ENCODE data around the gene RIPK4. TPM values are rescaled to one million over a fixed set of nuclear protein-coding genes. Genes with fewer than 3 reads are reported as not detected.
A peak's percentile ranks its signal among the peaks of the same experiment; 100 is the strongest.

RIPK4 gene
- total RNA-seq, 3 donors from 2014 or later: 5.1 to 14.8 (median 10.2) TPM

DNA sequence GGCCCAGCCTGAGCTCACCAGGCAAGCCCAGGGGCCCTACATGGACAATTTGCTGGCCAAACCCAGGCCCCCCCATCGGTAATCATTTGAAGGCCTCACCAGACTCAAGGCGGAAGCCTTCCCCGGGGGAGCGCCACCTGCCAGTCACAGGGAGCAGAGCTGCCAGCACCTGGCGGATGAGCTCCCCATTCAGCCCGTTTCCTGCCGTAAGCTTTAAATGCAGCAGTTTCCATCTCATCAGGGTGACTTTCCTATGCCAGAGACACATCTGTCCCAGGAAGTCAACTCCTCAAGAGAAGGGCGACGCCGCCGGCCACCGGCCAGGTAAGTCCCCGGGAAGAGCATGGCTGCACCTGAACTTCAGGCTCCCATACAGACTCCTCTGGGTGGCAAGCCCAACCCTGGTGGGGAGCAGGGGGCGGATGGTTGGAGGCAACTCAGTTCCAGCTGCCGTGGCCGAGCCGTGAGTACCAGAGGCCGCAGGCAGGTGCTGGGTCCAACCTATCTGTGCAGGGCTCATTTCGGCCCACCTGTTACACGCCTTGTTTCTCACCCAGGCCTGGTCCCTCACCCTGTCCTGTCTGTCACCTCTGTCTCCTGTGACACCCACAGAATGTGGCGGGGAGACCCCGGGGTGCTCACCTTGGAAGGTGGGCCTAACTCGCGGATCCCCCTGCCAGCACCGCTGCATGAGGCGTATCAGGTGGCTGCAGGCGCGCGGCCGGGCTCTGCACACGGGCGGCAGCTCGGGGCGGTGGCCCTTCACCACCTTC lies 20.7 kb downstream of the RIPK4 start:
- Histone ChIP-seq H3K9me3 (no peaks in the 10 kb centered on the region), H3K4me3 (no peak overlapping the region), H3K4me1 (ENCODE audit: low read depth) (no peaks in the 10 kb centered on the region), H3K36me3 (ENCODE audit: low read depth) (no peaks in the 10 kb centered on the region)
- DNase-seq (peak in 1 of 3 donors; percentile 26), ATAC-seq (no peak)
- TF ChIP-seq, protein P1, sequence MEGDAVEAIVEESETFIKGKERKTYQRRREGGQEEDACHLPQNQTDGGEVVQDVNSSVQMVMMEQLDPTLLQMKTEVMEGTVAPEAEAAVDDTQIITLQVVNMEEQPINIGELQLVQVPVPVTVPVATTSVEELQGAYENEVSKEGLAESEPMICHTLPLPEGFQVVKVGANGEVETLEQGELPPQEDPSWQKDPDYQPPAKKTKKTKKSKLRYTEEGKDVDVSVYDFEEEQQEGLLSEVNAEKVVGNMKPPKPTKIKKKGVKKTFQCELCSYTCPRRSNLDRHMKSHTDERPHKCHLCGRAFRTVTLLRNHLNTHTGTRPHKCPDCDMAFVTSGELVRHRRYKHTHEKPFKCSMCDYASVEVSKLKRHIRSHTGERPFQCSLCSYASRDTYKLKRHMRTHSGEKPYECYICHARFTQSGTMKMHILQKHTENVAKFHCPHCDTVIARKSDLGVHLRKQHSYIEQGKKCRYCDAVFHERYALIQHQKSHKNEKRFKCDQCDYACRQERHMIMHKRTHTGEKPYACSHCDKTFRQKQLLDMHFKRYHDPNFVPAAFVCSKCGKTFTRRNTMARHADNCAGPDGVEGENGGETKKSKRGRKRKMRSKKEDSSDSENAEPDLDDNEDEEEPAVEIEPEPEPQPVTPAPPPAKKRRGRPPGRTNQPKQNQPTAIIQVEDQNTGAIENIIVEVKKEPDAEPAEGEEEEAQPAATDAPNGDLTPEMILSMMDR (IDR thresholded peaks at IDR 0.05): no peak
- intact Hi-C loops (cut with DNase I, micrococcal nuclease): no loop called here

- Histone ChIP-seq H3K4me3 (no peak overlapping the region), H3K4me1 (ENCODE audit: low read depth) (no peaks in the 10 kb centered on the region), H3K9me3 (no peaks in the 10 kb centered on the region), H3K36me3 (ENCODE audit: low read depth) (no peaks in the 10 kb centered on the region)
- intact Hi-C loops (cut with DNase I, micrococcal nuclease): no loop called here
- DNase-seq: peak in 1 of 3 donors; percentile 32
- TF ChIP-seq, protein P1 (IDR thresholded peaks at IDR 0.05): no peak
- no peak for ATAC-seq
These were observed 21.6 kb downstream of the RIPK4 start for GRCh38 chr21:41745026-41745820.

DNA sequence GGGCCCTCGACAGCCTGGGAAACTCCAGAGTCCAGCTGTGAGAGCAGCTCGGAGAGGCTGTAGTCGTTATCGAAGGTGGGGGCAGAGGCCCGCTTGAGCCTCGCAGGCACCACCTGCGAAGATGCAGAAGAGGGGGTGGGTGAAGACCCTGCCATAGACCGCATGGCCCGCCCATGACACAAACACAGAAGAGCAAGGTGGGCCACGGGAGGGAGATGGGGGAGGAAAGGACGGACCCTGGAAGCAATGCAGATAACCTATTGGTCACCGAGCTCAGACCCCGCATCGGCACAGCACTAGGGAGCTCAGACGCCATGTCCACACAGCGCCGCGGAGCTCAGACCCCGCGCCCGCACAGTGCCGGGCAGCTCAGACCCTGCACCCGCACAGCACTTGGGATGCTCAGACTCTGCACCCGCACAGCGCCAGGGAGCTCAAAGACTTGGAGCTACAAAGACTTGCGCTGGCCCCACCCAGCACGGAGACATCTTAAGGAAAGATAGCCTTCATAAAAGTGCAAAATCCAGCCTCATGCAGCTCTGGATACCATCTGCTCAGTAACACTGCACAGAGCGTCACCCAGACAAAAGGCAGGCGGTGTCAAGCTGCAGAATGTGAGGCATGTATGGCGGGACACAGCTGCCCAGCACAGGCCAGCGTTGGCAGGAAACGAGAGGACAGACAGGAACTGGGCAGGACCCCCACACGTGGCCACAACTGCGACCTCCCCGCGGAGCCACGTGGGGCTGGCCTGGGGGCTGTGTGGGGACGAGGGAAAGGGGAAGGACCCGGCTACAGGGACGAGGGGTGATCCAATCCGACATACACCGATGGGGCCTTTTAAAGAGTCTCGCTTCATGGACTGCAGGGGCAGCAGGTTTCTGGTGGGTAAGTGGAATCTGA lies 22.6 kb downstream of the RIPK4 start:
- TF ChIP-seq, protein P1 (IDR thresholded peaks at IDR 0.05): no peak
- ATAC-seq (no peak), DNase-seq (peak in 1 of 3 donors; percentile 40)
- no peak overlapping the region for H3K4me3 ChIP-seq
- no peaks in the 10 kb centered on the region for H3K4me1 ChIP-seq (ENCODE audit: low read depth)
- no peaks in the 10 kb centered on the region for H3K9me3 ChIP-seq
- intact Hi-C loops (cut with DNase I, micrococcal nuclease): no loop called here
- H3K36me3 ChIP-seq (ENCODE audit: low read depth): no peaks in the 10 kb centered on the region

DNA sequence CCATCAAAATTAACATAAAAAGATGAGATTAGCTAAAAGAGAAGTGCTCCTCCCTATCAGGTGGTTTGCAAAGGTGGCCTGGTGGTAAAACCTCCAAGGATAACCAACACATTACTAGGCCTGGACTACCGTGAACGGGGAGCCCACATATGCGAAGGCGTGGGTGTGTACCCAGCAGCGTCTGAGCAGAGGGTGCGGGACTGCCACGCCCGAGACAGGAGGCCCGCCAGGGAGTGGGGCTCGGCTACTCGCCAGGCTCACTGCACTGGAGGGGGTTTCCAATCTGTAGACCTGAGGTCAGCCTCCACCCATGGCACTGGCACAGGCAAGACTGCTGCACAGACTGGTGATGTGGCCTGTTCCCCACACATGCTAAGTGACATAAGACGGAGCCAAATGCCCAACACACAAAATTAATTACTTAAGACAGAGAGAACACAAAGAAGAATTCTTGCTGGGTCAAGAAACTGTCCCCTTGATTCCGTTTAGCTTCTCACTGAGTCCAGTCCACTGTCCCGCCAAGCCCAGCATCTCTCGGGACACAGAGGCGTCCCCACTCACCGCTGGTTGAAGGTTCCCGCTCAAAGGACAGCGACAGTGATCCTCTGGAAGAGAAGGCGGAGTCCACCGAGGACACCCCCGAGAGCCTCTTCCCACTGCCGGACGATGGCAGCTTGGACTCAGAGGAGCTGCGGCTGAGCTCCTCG lies 23.4 kb downstream of the RIPK4 start:
- DNase-seq (peak in 2 of 3 donors; percentile 51 to 53), ATAC-seq (peak; percentile 69)
- intact Hi-C loops (cut with DNase I, micrococcal nuclease): no loop called here
- Histone ChIP-seq H3K36me3 (ENCODE audit: low read depth) (no peaks in the 10 kb centered on the region), H3K4me3 (no peak overlapping the region), H3K9me3 (peaks cover under 1% of the 10 kb centered on the region), H3K4me1 (ENCODE audit: low read depth) (no peaks in the 10 kb centered on the region)
- TF ChIP-seq, protein P1 (IDR thresholded peaks at IDR 0.05): no peak

Measured in mucosa of descending colon (tissue), 3 donors.